Fibroblast of mammary gland (primary cell): ENCODE measurements around the gene GPC6.

ENCODE experiments used
- DNase-seq: peaks from one replicate; pipeline ENCODE4 v3.0.0-alpha.2; 2010; ENCODE audit warnings: low read depth
- H3K4me3 ChIP-seq: 2 replicates; pipeline ENCODE4 v1.5.1; 2011; ENCODE audit warnings: low read depth, mild to moderate bottlenecking, low read length, moderate library complexity; ENCODE audit not compliant: control insufficient read depth
- CTCF ChIP-seq: conservative IDR thresholded peaks from 2 replicates; pipeline ENCODE4 v1.5.1; 2011; ENCODE audit warnings: low read depth, low read length, inconsistent platforms; ENCODE audit not compliant: control insufficient read depth, insufficient read depth

The GPC6 gene

DNA sequence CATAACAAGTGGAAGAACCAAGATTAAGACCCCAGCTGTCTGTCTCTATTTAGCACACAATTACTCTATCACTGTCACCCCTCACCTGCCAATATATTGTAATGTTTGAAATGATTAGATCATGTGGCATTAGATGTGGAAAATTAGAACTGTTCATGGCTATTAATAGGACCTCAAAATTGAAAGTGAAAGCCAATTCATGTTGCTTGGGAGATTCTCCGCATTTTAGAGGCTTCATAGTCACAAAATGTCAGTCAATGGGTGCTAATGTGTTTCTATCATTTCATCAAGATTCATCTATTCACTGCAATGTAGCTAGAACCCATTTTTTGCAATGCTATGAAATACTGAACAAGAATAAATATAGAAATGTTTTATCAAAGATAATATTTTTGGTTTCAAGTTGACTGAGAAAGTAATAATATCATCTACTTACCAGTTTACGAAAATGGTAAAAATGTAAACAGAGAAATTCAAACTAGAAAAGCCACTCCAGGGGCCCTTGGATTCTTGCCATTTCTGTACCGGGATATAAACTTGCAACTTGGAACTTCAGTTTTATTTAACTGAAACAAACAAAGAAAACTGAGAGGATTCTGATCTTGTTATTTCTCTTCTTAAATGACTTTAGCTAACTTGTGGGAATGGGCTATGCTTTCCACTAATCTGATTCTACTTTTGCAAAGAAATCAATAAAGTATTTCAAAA is 864.3 kb downstream of the GPC6 start:
- no peak for TF ChIP-seq CTCF
- DNase-seq: no peak
- no peak overlapping the region for H3K4me3 ChIP-seq

GRCh38 chr13:94093652-94094315 is 867.2 kb downstream of the GPC6 start:
- peak; percentile 73 for DNase-seq
- TF ChIP-seq CTCF: no peak
- no peak overlapping the region for H3K4me3 ChIP-seq

GRCh38 chr13:94109715-94110374 is 883.2 kb downstream of the GPC6 start:
- no peak for TF ChIP-seq CTCF
- no peak overlapping the region for H3K4me3 ChIP-seq
- DNase-seq: peak; percentile 56

DNA sequence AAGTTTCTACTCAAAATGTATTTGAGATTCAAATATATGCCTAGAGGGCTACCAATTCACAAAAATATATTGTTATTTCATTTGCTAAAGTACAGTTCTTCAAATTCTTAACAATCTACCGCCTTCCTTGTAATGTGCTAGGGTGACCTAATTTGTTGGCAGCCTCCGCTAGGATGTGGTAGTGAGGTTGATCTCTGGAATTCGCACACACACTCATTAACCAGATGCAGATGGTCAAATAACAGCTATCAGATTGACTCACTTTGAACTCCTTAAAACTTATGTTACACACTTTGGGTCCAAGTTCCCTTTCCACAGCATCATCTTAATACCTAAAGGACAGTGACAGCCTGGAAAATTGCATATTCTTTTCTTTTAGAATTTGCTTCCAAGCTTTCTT is 885.6 kb downstream of the GPC6 start:
- no peak for TF ChIP-seq CTCF
- DNase-seq: peak; percentile 97
- no peak overlapping the region for H3K4me3 ChIP-seq

DNA sequence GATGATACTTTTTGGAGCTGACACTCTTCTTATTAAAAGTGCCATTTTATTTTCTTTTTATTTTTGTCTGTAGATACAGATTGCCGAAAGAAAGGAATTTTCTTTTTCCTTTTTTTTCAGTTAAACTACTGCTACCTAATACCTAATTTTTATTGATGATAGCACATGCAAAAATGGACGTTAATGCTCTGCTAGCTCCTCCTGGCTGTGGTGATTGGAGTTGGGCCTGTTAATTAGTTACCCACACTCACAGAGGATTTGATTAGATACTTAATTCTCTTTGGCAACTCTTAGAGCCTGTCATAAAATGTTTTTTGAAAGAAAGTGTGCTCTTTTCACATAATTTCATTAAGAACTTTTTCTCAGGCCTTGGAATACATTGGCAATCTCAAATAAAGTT is 886.1 kb downstream of the GPC6 start:
- H3K4me3 ChIP-seq: no peak overlapping the region
- TF ChIP-seq CTCF: peak; percentile 61
- peak; percentile 42 for DNase-seq

DNA sequence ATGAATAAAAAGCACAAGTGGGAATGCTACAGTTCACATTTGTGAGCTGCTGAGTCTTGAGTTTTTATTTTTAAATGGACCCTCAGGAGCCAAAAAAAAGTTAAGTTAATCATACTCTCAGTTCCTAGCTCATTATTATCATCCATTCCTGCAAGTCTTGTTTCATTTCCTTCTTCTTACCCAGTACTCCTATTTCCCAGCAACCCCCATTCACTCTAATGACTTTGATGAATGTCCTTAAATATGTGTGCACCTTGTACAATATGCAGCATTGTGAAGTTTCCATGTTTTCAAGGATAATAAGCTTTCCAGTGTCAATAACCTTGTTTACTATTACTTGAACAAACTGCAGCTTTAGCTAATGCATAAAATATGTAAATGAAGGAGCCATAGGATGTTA is 886.6 kb downstream of the GPC6 start:
- H3K4me3 ChIP-seq: no peak overlapping the region
- no peak for DNase-seq
- TF ChIP-seq CTCF: no peak
